Astrocyte of the cerebellum (primary cell): ENCODE data around the gene FZR1.

Source experiments
- DNase-seq: peaks from one replicate; pipeline ENCODE4 v3.0.0-alpha.2; 2011; ENCODE audit warnings: low read depth
- H3K4me3 ChIP-seq: 2 replicates; pipeline ENCODE4 v1.5.1; 2011; ENCODE audit warnings: mild to moderate bottlenecking, low read depth, low read length, moderate library complexity
- in situ Hi-C: cut with HindIII; loops from 2 replicates; pipeline ENCODE4 v1.10.0; 2017; ENCODE audit warnings: low sequenced_read_pairs
- TF ChIP-seq, protein P1 (sequence below): IDR thresholded peaks from 2 replicates; pipeline ENCODE4 v1.5.1; 2012; ENCODE audit warnings: low read length, low read depth, moderate library complexity, mild to moderate bottlenecking; ENCODE audit errors: missing control alignments

Gene FZR1

DNA sequence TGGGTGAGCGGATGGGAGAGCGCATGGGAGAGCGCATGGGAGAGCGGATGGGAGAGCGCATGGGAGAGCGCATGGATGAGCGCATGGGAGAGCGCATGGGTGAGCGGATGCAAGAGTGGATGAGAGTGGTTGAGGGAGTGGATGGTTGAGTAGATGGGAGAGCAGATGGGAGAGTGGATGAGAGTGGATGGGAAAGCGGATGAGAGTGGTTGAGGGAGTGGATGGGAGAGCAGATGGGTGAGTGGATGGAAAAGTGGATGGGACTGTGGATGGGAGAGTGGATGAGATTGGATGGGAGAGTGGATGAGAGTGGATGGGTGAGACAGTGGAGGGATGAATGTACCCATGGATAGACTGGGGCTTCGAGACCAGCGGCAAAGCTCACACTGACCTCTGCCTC is 24.3 kb downstream of the FZR1 start:
- no peak for DNase-seq
- in situ Hi-C loops, result no loop called here
- no peak overlapping the region for H3K4me3 ChIP-seq
- TF ChIP-seq, protein P1, sequence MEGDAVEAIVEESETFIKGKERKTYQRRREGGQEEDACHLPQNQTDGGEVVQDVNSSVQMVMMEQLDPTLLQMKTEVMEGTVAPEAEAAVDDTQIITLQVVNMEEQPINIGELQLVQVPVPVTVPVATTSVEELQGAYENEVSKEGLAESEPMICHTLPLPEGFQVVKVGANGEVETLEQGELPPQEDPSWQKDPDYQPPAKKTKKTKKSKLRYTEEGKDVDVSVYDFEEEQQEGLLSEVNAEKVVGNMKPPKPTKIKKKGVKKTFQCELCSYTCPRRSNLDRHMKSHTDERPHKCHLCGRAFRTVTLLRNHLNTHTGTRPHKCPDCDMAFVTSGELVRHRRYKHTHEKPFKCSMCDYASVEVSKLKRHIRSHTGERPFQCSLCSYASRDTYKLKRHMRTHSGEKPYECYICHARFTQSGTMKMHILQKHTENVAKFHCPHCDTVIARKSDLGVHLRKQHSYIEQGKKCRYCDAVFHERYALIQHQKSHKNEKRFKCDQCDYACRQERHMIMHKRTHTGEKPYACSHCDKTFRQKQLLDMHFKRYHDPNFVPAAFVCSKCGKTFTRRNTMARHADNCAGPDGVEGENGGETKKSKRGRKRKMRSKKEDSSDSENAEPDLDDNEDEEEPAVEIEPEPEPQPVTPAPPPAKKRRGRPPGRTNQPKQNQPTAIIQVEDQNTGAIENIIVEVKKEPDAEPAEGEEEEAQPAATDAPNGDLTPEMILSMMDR, result no peak

- no peak overlapping the region for H3K4me3 ChIP-seq
- TF ChIP-seq, protein P1, result no peak
- DNase-seq, result no peak
- in situ Hi-C loops, result no loop called here
Measured at GRCh38 chr19:3531716-3532115, 25.6 kb downstream of the FZR1 start.

GRCh38 chr19:3532154-3532786 is 26.2 kb downstream of the FZR1 start:
- in situ Hi-C loops, result no loop called here
- no peak for DNase-seq
- TF ChIP-seq, protein P1, result no peak
- H3K4me3 ChIP-seq, result no peak overlapping the region

- no peak overlapping the region for H3K4me3 ChIP-seq
- in situ Hi-C loops, result no loop called here
- no peak for DNase-seq
- TF ChIP-seq, protein P1, result no peak
Measured at GRCh38 chr19:3533033-3533432, 26.9 kb downstream of the FZR1 start.

DNA sequence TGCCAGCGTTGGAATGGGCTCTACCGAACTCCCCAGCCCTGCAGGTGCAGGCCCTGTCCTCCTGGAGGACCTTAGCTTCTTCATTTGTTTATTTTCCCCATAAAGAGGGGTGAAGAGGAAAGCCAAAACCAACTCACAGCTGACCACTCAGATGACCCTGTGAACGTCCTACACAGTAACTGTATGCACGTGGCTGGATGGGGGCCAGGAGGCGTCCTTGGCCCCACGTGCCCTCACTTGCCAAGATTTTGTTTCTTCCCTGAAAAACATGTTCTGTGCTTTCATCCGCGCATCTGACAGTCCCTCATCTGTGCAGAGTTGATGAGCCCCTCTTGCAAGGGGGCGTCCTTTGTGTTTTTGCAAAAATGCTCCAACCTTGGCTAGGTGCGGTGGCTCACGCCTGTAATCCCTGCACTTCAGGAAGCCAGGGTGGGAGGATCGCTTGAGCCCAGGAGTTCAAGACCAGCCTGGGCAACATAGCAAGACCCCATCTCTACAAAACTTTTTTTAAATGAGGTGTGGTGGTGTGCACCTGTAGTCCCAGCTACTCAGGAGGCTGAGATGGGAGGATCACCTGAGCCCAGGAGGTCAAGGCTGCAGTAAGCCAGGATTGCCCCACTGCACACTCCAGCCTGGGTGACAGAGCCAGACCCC is 27.6 kb downstream of the FZR1 start:
- DNase-seq, result no peak
- H3K4me3 ChIP-seq, result no peak overlapping the region
- in situ Hi-C loops, result no loop called here
- TF ChIP-seq, protein P1, result no peak

GRCh38 chr19:3534375-3535234 is 28.5 kb downstream of the FZR1 start:
- in situ Hi-C loops, result loop anchor here (5.0 kb wide), 1 partner anchor 88 kb away; no protein-coding TSS in a partner anchor
- DNase-seq, result no peak
- TF ChIP-seq, protein P1, result no peak
- H3K4me3 ChIP-seq, result no peak overlapping the region
